Measurements from ENCODE around the gene RNF150.

Gene RNF150

DNA sequence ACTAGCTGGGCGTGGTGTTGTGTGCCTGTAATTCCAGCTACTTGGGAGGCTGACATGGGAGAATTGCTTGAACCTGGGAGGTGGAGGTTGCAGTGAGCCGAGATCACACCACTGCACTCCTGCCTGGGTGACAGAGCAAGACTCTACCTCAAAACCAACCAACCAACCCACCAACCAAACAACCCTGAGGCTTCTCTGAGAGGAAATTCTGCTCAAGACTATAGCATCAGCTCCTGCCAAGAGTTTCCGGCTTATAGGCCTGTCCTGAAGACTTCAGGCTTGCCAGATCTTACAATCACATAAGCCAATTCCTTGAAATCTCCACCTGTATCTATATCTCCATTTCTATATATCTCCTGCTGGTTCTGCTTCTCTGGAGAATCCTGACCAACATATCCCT, 203.3 kb downstream of the RNF150 start:
- DNase-seq (ENCODE audit: low read depth in 2 of 3, low spot score in 2 of 3) = no peak

GRCh38 chr4:140928880-140929279, 204.4 kb downstream of the RNF150 start:
- no peak for DNase-seq (ENCODE audit: low read depth in 2 of 3, low spot score in 2 of 3)

- DNase-seq (ENCODE audit: low read depth in 2 of 3, low spot score in 2 of 3) = no peak
Observed at GRCh38 chr4:140926672-140927071, 206.6 kb downstream of the RNF150 start.

DNA sequence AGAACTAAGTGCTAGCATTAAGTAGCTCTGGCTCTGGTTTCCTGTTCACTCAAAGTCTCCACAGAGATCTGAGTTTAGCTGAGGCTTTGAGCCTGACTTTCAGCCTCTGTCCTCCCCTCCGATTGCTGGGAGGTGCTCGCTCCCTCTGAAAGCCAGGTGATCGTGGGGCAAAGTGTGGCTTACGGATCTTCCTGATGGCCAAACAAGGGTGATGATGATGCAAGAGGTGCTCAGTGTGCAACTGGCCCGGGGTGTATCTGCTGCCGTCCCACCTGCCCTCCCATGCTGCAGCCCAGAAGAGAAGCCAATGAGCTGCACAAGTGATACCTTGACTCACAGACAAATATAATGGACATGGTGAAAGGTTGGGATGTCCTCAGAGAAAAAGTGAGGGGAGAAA, 207.9 kb downstream of the RNF150 start:
- no peak for DNase-seq (ENCODE audit: low read depth in 2 of 3, low spot score in 2 of 3)

DNA sequence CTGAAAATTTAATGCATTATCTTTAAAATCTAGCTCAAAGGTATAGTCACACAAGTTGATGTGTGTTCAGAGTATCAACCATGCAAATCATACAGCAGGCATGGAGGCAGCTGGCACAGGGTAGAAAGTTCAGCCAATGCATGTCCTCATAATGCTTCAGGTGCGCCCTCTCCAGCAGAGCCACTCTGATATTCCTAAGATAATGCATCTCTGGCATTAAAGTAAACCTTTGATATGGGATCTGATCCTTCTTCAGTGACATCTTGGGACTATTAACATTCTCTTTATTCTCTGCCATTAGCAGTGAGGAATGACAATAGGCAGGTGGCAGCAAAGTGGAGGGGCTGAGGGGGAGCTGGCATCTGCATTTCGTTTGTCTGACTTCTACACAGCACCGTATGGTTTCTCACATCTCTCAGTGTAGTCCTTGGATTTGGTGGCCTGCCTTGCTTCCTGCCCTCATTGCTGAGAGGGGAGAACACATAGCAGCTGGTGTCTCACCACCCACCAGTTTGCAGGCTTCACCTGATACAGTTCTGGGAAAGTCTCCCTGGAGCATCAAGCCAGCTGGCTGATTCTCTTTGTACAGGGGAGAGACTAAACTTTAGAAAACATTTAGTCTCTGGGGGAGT, 208.4 kb downstream of the RNF150 start:
- no peak for DNase-seq (ENCODE audit: low read depth in 2 of 3, low spot score in 2 of 3)

DNA sequence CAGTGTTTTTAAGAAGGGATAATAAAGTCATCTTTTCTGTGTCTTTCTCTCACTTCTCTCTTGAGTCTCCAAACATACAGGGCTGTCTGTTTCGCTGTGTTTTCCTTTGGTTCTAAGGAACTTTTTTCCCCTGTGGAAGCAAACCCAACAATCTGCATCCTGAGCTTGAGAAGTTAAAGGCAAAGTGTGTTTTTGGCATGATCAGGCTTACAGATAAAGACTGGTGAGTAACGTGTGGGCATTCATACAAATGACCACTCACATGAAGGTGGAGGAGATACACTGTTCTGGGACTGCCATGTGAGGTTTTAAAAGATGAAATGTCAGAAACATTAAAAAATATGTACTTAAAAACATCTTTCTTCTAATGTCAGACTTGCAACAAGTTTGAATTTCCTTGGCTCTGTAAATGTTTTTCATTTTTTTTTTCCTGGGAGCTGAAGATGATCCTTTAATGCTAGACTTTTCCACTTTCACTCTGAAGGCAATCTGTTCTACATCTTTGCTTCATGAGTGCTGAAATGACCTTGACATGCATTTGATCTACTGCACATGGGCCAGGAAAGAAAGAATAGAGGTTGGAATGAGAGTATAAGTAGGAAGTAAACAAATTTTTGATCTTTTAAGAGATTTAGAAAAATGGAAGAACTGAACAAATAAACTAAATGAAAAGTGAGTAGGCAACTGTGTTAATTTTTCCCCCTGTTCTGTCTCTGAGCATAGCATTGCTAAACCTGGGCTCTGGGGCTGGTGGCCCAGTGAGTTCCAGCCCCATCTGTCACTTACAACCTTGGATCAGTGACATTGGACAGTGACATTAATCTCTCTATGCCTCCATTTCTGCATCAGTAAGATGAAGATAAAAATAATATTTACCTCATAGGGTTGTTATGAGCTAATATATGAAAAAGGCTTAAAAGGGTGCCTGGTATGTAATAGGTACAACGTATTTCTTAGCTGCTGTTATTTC, 226.0 kb downstream of the RNF150 start:
- no peak for DNase-seq (ENCODE audit: low read depth in 2 of 3, low spot score in 2 of 3)

- no peak for DNase-seq (ENCODE audit: low read depth in 2 of 3, low spot score in 2 of 3)
Observed at GRCh38 chr4:140904904-140905303, 228.4 kb downstream of the RNF150 start.

- DNase-seq (ENCODE audit: low read depth in 2 of 3, low spot score in 2 of 3) = no peak
Observed at GRCh38 chr4:140903522-140904475, 229.5 kb downstream of the RNF150 start.

DNA sequence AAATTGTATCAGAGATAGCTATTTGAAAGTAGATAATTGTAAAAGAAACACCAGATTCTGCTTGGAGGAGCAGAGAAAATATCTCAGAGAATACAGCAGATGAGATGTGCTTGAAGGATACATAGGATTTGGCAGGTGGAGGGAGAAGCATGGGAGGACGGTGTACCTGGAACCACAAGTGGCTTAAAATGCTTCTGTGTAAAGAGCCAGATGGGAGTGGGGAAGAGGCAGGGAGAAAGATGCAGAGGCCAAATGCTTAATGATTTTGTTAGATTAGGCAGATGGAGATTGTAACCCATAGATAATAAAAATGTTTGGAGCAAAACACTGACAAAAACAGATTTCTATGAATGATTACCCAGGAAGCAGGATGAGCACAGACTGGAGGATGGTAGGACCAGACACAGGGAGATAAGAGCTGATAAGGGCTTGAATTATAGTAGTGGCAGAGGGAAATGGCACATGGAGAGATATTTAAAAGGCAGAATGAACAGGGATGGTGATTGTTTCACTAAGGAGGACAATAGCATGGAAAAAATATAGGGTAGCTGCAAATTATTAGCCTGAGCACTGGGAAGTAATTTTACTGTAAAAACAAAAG, 231.4 kb downstream of the RNF150 start:
- no peak for DNase-seq (ENCODE audit: low read depth in 2 of 3, low spot score in 2 of 3)

GRCh38 chr4:140893939-140894338, 239.3 kb downstream of the RNF150 start:
- no peak for DNase-seq (ENCODE audit: low read depth in 2 of 3, low spot score in 2 of 3)

- DNase-seq (ENCODE audit: low read depth in 2 of 3, low spot score in 2 of 3) = no peak
Observed at GRCh38 chr4:140888054-140888453, 245.2 kb downstream of the RNF150 start.

GRCh38 chr4:140887467-140887866, 245.8 kb downstream of the RNF150 start:
- no peak for DNase-seq (ENCODE audit: low read depth in 2 of 3, low spot score in 2 of 3)

- DNase-seq (ENCODE audit: low read depth in 2 of 3, low spot score in 2 of 3) = no peak
Observed at GRCh38 chr4:140884431-140885058, 248.7 kb downstream of the RNF150 start.

DNA sequence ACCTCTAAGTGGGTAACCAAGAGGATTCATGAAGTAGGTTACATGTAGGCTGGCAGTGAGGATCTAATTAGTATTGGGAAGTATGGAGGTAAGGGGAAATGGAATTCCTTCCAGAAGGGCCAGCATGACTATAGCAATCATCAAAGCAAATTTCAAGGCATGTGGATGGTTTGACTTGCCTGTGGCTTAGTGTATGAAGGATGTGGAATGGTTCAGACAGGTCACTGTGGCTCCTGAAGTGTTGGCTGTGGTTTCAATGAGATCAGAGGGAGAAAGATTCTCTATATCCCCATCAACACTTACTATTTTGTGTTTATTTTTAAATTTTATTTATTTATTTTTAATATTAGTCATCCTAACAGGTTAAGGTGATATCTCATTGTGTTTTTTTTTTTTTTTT, 255.5 kb downstream of the RNF150 start:
- DNase-seq (ENCODE audit: low read depth in 2 of 3, low spot score in 2 of 3) = no peak

- no peak for DNase-seq (ENCODE audit: low read depth in 2 of 3, low spot score in 2 of 3)
Observed at GRCh38 chr4:140876615-140877364, 256.5 kb downstream of the RNF150 start.

DNA sequence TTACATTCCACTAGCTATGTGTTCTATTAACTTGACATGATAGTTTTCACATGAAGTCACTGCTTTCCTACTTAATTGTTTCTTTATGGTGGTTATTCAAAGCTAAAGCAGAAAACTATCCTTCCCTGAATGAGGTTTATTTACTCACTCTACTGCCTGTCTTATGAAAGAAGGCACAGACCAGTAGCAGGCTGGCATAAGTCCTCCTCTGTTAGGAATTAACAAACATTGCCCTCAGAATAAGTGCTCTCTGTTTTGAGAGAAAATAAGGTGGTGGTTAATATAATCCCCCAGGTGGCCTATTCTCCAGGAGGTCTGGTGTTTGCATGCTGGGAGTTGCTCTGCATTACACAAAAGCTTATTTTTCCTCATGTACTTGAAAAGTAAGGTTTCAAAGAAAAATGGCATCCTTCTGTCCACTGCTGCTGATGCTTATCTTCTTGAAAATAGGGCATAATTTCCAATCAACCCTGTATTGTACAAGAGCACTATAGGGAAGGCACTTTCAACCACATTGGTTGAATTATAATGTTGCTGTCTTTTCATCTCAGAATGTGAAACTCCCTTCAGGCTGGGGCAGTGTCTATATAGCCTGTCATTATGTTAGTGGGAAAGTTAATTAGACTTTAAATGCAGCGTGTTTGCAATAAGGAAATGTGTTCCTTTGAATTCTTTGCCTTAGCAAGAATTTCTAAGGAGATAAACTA, 257.4 kb downstream of the RNF150 start:
- no peak for DNase-seq (ENCODE audit: low read depth in 2 of 3, low spot score in 2 of 3)

DNA sequence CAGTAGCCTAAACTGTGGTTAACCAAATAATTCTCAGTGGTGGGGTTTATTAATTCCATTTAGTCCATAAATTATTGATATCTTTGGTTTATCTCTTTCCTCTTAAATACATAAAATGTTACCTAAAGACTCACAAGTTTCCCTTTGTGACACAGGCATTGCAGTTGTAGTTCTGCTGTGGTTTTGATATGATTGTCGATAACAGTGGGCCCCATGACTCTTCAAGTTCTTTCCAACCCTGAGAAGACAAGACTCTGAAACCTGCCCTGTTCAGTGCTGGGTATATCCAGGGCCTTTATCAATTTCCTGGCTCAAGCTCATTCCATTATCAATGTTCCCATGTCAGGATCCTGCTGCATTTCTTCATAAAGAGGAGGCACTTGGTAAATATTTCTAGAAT, 259.2 kb downstream of the RNF150 start:
- DNase-seq (ENCODE audit: low read depth in 2 of 3, low spot score in 2 of 3) = no peak

GRCh38 chr4:140871368-140871767, 261.9 kb downstream of the RNF150 start:
- no peak for DNase-seq (ENCODE audit: low read depth in 2 of 3, low spot score in 2 of 3)

- DNase-seq (ENCODE audit: low read depth in 2 of 3, low spot score in 2 of 3) = no peak
Observed at GRCh38 chr4:140870427-140870826, 262.8 kb downstream of the RNF150 start.

Measured in activated CD8-positive, alpha-beta memory T cell treated with anti-CD3 and anti-CD28 coated beads for 48 hours (primary cell).